Measurements from ENCODE around the gene VSTM1. TPM values are rescaled to one million over a fixed set of nuclear protein-coding genes. Genes with fewer than 3 reads are reported as not detected.

VSTM1 gene
- polyA plus RNA-seq, 3 donors: 0.27 TPM; not detected in 2

GRCh38 chr19:54023191-54023590 is 40.5 kb downstream of the VSTM1 start:
- DNase-seq (ENCODE audit: extremely low read depth in 1 of 11, low read depth in 9 of 11, low spot score in 4 of 11): no peak

GRCh38 chr19:54021932-54022331 is 41.8 kb downstream of the VSTM1 start:
- no peak for DNase-seq (ENCODE audit: extremely low read depth in 1 of 11, low read depth in 9 of 11, low spot score in 4 of 11)

DNA sequence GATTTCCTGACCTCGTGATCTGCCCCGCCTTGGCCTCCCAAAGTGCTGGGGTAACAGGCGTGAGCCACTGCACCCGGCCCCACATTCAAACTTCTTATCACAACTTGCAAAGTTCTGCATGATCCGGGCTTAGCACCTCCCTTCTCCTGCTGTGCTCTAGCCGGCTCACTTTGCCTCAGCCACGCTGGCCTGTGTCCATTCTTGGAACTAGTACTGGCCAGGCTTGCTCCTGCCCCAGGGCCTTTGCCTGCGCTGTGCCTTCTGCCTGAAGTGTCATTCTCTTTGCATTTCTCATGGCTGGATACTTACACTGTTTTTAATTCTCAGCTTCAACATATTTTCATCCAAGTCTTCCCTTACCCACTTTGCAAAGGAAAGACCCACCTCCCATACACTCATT is 42.3 kb downstream of the VSTM1 start:
- DNase-seq (ENCODE audit: extremely low read depth in 1 of 11, low read depth in 9 of 11, low spot score in 4 of 11): no peak

DNA sequence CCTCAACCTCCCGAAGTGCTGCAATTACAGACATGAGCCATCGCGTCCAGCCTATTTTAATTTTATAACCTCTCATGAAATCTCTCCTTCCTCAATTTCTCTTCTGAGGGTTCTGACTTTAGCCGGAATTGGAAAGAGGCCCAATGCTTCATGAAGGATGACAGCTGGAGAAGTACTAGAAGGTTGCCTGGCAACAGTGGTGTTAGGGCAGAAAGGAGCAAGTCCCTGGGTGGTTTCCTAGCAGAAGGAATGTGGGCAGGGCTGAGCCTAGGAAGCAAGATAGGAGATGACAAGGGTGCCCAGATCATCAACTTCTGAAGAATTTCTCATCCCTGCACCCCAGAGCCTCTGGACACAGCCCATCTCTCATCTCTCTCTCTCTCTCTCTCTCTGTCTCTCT is 46.4 kb downstream of the VSTM1 start:
- no peak for DNase-seq (ENCODE audit: extremely low read depth in 1 of 11, low read depth in 9 of 11, low spot score in 4 of 11)

- DNase-seq (ENCODE audit: extremely low read depth in 1 of 11, low read depth in 9 of 11, low spot score in 4 of 11): no peak
Measured at GRCh38 chr19:54014920-54015560, 48.7 kb downstream of the VSTM1 start.

GRCh38 chr19:54013866-54014265 is 49.8 kb downstream of the VSTM1 start:
- no peak for DNase-seq (ENCODE audit: extremely low read depth in 1 of 11, low read depth in 9 of 11, low spot score in 4 of 11)

- DNase-seq (ENCODE audit: extremely low read depth in 1 of 11, low read depth in 9 of 11, low spot score in 4 of 11): no peak
Measured at GRCh38 chr19:54011507-54012211, 52.0 kb downstream of the VSTM1 start.

DNA sequence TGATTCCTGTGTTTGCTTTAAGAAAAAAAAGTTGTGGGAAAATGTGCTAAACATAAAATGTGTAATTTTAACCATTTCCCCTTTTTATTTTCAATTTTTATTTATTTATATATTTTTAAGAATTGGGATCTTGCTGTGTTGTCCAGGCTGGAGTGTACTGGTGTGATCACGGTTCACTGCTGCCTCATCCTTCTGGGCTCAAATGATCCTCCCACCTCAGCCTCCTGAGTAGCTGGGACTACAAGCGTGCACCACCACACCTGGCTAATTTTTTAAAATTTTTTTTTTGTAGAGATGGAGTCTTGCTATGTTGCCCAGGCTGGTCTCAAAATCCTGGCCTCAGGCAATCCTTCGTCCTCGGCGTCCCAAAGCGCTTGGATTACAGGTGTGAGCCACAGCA is 53.2 kb downstream of the VSTM1 start:
- no peak for DNase-seq (ENCODE audit: extremely low read depth in 1 of 11, low read depth in 9 of 11, low spot score in 4 of 11)

- no peak for DNase-seq (ENCODE audit: extremely low read depth in 1 of 11, low read depth in 9 of 11, low spot score in 4 of 11)
Measured at GRCh38 chr19:54009440-54009839, 54.3 kb downstream of the VSTM1 start.

- no peak for DNase-seq (ENCODE audit: extremely low read depth in 1 of 11, low read depth in 9 of 11, low spot score in 4 of 11)
Measured at GRCh38 chr19:54002495-54003315, 61.0 kb downstream of the VSTM1 start.

- no peak for DNase-seq (ENCODE audit: extremely low read depth in 1 of 11, low read depth in 9 of 11, low spot score in 4 of 11)
Measured at GRCh38 chr19:54001496-54001895, 62.2 kb downstream of the VSTM1 start.

GRCh38 chr19:53999694-54000093 is 64.0 kb downstream of the VSTM1 start:
- DNase-seq (ENCODE audit: extremely low read depth in 1 of 11, low read depth in 9 of 11, low spot score in 4 of 11): no peak

GRCh38 chr19:53998223-53998622 is 65.5 kb downstream of the VSTM1 start:
- no peak for DNase-seq (ENCODE audit: extremely low read depth in 1 of 11, low read depth in 9 of 11, low spot score in 4 of 11)

- no peak for DNase-seq (ENCODE audit: extremely low read depth in 1 of 11, low read depth in 9 of 11, low spot score in 4 of 11)
Measured at GRCh38 chr19:53994811-53995210, 68.9 kb downstream of the VSTM1 start.

GRCh38 chr19:53993448-53993847 is 70.2 kb downstream of the VSTM1 start:
- DNase-seq (ENCODE audit: extremely low read depth in 1 of 11, low read depth in 9 of 11, low spot score in 4 of 11): no peak

- DNase-seq (ENCODE audit: extremely low read depth in 1 of 11, low read depth in 9 of 11, low spot score in 4 of 11): no peak
Measured at GRCh38 chr19:53992815-53993214, 70.9 kb downstream of the VSTM1 start.

DNA sequence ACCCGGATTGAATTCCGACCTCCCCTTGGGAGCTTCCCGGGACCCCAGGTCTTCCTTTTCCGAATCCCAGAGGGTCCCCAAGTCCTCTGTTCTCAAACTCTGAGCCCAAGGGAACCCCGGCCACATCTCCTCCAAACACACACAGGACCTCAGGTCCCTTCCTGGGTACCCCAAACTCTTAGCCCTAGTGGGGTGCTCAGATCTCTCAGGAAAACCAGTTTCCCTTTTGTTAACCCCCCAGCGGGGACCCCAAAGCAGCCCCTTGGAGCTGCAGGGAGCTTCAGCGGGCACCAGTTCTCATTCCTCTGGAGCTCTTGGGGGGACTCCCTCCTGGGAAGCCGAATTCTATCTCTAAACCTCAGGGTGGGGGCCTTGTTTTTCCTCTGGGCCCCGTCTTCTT is 71.5 kb downstream of the VSTM1 start:
- DNase-seq (ENCODE audit: extremely low read depth in 1 of 11, low read depth in 9 of 11, low spot score in 4 of 11): no peak

GRCh38 chr19:53991224-53992113 is 72.2 kb downstream of the VSTM1 start, which contains the start of gene CACNG6:
Gene CACNG6, plus strand, starts transcription at chr19:53991637. Its CDS starts 1,241 bp downstream, at chr19:53992878.
- DNase-seq (ENCODE audit: extremely low read depth in 1 of 11, low read depth in 9 of 11, low spot score in 4 of 11): peak in 2 of 11 donors; percentile 22 to 38

Data from renal cortex interstitium (tissue), 11 donors.